ENCODE data around the gene PTGIR. TPM values are rescaled to one million over a fixed set of nuclear protein-coding genes. Genes with fewer than 3 reads are reported as not detected.

The PTGIR gene
- total and polyA plus RNA-seq, 4 experiments from 2014 or later: 0.11 to 1.9 (median 0.89) TPM

DNA sequence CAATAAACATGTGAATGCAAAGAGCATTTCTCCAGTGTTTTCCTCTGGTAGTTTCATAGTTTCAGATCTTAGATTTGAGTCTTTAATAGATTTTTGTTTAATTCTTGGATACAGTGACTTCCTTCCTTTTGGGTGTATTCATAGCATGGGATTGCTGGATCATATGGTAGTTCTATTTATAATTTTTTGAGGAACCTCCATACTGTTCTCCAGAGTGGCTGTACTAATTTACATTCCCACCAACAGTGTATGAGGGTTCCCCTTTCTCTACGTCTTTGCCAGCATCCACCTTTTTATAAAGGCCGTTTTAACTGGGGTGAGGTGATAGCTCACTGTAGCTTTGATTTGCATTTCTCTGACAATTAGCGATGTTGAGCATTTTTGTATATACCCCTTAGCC, 33.0 kb downstream of the PTGIR start:
- Mint-ChIP-seq H3K9me3 (peaks cover 0 to 2% (median 0%) of the 10 kb centered on the region in 8 donors), H3K4me1 (no peaks in the 10 kb centered on the region), H3K27me3 (no peaks in the 10 kb centered on the region), H3K4me3 (no peak overlapping the region), H3K27ac (peak overlapping the region in 1 of 7 donors; percentile 23), H3K36me3 (no peaks in the 10 kb centered on the region)
- Histone ChIP-seq H3K27me3 (ENCODE audit: insufficient read depth, low read length) (no peaks in the 10 kb centered on the region), H3K4me1 (ENCODE audit: insufficient read depth, low read length) (no peaks in the 10 kb centered on the region), H3K27ac (ENCODE audit: low read depth, low read length) (no peak overlapping the region), H3K4me3 (ENCODE audit: low read length in 2 of 2) (no peak overlapping the region), H3K9me3 (ENCODE audit: control insufficient read depth in 1 of 2, low read length in 2 of 2) (no peaks in the 10 kb centered on the region), H3K36me3 (ENCODE audit: insufficient read depth, low read length) (no peaks in the 10 kb centered on the region)
- POLR2A ChIA-PET (ENCODE audit: partially characterized antibody): interaction anchor here (1.8 kb wide), 1 partner anchor 9 kb away, joined by 4 read pairs; the partner anchor contains the start of gene CALM3
- CTCF ChIA-PET (ENCODE audit: partially characterized antibody): no interaction called here
- intact Hi-C loops (cut with micrococcal nuclease): no loop called here
- DNase-seq: no peak

DNA sequence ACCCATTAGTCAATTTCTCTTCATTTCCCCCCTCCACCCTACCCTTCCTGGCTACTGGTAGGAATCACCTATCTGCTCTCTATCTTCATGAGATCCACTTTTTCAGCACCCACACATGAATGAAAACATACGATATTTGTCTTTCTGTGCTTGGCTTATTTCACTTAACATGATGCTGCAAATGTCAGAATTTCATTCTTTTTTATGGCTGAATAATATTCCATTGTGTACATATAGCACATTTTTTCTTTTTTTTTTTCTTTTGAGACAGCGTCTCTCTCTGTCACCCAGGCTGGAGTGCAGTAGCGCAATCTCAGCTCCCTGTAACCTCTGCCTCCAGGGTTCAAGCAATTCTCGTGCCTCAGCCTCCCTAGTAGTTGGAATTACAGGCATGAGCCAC, 33.6 kb downstream of the PTGIR start:
- CTCF ChIA-PET (ENCODE audit: partially characterized antibody): no interaction called here
- POLR2A ChIA-PET (ENCODE audit: partially characterized antibody): no interaction called here
- H3K27me3 Mint-ChIP-seq: no peaks in the 10 kb centered on the region
- Histone ChIP-seq H3K4me1 (ENCODE audit: insufficient read depth, low read length) (no peaks in the 10 kb centered on the region), H3K36me3 (ENCODE audit: insufficient read depth, low read length) (no peaks in the 10 kb centered on the region), H3K27ac (ENCODE audit: low read depth, low read length) (no peak overlapping the region), H3K9me3 (ENCODE audit: control insufficient read depth in 1 of 2, low read length in 2 of 2) (no peaks in the 10 kb centered on the region), H3K27me3 (ENCODE audit: insufficient read depth, low read length) (no peaks in the 10 kb centered on the region), H3K4me3 (ENCODE audit: low read length in 2 of 2) (no peak overlapping the region)
- intact Hi-C loops (cut with micrococcal nuclease): no loop called here
- H3K9me3 Mint-ChIP-seq: peaks cover 0 to 2% (median 0%) of the 10 kb centered on the region in 8 donors
- no peak overlapping the region for H3K27ac Mint-ChIP-seq
- H3K4me3 Mint-ChIP-seq: peak overlapping the region in 1 of 8 donors; percentile 36
- no peaks in the 10 kb centered on the region for H3K4me1 Mint-ChIP-seq
- H3K36me3 Mint-ChIP-seq: no peaks in the 10 kb centered on the region
- no peak for DNase-seq

DNA sequence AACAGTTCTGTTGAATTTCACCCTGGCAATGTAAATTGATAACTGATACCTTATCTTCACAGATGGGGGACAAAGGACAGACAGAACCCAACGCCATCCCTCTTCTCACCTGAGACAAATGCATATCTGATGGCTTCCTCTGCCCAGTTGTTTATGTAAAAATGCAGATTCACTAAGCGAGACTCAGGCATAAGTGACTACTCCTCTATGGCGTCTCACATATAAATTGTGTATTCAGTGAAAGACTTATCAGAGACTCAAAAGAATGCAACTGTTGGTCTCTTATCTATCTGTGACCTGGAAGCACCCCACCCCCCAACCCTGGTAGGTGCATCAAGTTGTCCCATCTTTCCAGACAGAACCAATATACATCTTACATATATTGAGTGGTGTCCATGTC, 37.0 kb downstream of the PTGIR start:
- intact Hi-C loops (cut with micrococcal nuclease): no loop called here
- no peaks in the 10 kb centered on the region for H3K27me3 Mint-ChIP-seq
- Histone ChIP-seq H3K27ac (ENCODE audit: low read depth, low read length) (no peak overlapping the region), H3K9me3 (ENCODE audit: control insufficient read depth in 1 of 2, low read length in 2 of 2) (no peaks in the 10 kb centered on the region), H3K27me3 (ENCODE audit: insufficient read depth, low read length) (no peaks in the 10 kb centered on the region), H3K4me3 (ENCODE audit: low read length in 2 of 2) (no peak overlapping the region), H3K4me1 (ENCODE audit: insufficient read depth, low read length) (no peaks in the 10 kb centered on the region), H3K36me3 (ENCODE audit: insufficient read depth, low read length) (no peaks in the 10 kb centered on the region)
- CTCF ChIA-PET (ENCODE audit: partially characterized antibody): no interaction called here
- no peaks in the 10 kb centered on the region for H3K36me3 Mint-ChIP-seq
- no peak for DNase-seq
- POLR2A ChIA-PET (ENCODE audit: partially characterized antibody): no interaction called here
- H3K4me1 Mint-ChIP-seq: peaks cover 0 to 5% (median 2%) of the 10 kb centered on the region in 4 donors
- H3K9me3 Mint-ChIP-seq: peaks cover 0 to 2% (median 0%) of the 10 kb centered on the region in 8 donors
- peak overlapping the region in 1 of 7 donors; percentile 22 for H3K27ac Mint-ChIP-seq
- H3K4me3 Mint-ChIP-seq: no peak overlapping the region

DNA sequence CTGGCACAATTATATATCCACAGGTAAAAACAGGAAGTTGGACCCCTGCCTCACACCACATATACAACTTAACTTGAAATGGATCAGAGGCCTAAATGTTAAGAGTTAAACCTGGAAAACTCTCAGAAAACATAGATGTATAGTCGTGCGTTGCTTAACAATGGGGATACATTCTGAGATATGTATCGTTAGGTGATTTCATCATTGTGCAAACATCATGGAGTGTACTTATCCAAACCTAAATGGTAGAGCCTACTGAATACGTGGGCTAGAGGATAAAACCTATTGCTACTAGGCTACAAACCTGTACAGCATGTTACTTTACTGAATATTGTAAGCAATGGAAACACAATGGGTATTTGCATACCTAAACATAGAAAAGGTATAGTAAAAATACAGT, 38.6 kb downstream of the PTGIR start:
- no peak overlapping the region for H3K27ac Mint-ChIP-seq
- H3K4me3 ChIP-seq (ENCODE audit: low read length in 2 of 2): no peak overlapping the region
- peaks cover 0 to 2% (median 0%) of the 10 kb centered on the region in 8 donors for H3K9me3 Mint-ChIP-seq
- H3K4me1 ChIP-seq (ENCODE audit: insufficient read depth, low read length): no peaks in the 10 kb centered on the region
- H3K27ac ChIP-seq (ENCODE audit: low read depth, low read length): no peak overlapping the region
- no peaks in the 10 kb centered on the region for H3K36me3 Mint-ChIP-seq
- H3K4me3 Mint-ChIP-seq: no peak overlapping the region
- no peaks in the 10 kb centered on the region for H3K9me3 ChIP-seq (ENCODE audit: control insufficient read depth in 1 of 2, low read length in 2 of 2)
- no peaks in the 10 kb centered on the region for H3K36me3 ChIP-seq (ENCODE audit: insufficient read depth, low read length)
- no peaks in the 10 kb centered on the region for H3K27me3 ChIP-seq (ENCODE audit: insufficient read depth, low read length)
- H3K4me1 Mint-ChIP-seq: peaks cover 0 to 5% (median 2%) of the 10 kb centered on the region in 4 donors
- no peaks in the 10 kb centered on the region for H3K27me3 Mint-ChIP-seq
- no peak for DNase-seq
- intact Hi-C loops (cut with micrococcal nuclease): no loop called here
- CTCF ChIA-PET (ENCODE audit: partially characterized antibody): no interaction called here
- POLR2A ChIA-PET (ENCODE audit: partially characterized antibody): no interaction called here

DNA sequence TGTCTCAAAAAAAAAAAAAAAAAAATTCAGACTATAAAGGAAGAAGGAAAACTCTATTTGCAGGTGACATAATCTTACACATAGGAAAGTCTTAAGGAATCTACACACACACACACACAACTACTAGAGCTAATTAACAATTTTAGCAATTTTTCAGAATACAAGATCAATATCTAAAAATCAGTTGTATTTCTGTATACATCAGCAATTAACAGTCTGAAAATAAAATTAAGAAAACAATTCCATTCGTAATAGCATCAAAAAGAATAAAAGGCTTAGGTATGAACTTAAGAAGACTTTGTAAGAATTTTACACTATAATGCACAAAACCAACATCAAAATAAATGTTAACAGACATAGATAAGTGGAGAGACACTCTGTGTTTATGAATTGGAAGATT, 39.4 kb downstream of the PTGIR start:
- ChIA-PET POLR2A (ENCODE audit: partially characterized antibody) (no interaction called here), CTCF (ENCODE audit: partially characterized antibody) (no interaction called here)
- H3K4me3 ChIP-seq (ENCODE audit: low read length in 2 of 2): no peak overlapping the region
- H3K36me3 ChIP-seq (ENCODE audit: insufficient read depth, low read length): no peaks in the 10 kb centered on the region
- H3K9me3 ChIP-seq (ENCODE audit: control insufficient read depth in 1 of 2, low read length in 2 of 2): no peaks in the 10 kb centered on the region
- Mint-ChIP-seq H3K4me3 (no peak overlapping the region), H3K27me3 (no peaks in the 10 kb centered on the region), H3K9me3 (peaks cover 0 to 2% (median 0%) of the 10 kb centered on the region in 8 donors), H3K4me1 (peaks cover 0 to 5% (median 2%) of the 10 kb centered on the region in 4 donors), H3K36me3 (no peaks in the 10 kb centered on the region), H3K27ac (no peak overlapping the region)
- H3K27me3 ChIP-seq (ENCODE audit: insufficient read depth, low read length): no peaks in the 10 kb centered on the region
- H3K4me1 ChIP-seq (ENCODE audit: insufficient read depth, low read length): no peaks in the 10 kb centered on the region
- intact Hi-C loops (cut with micrococcal nuclease): no loop called here
- H3K27ac ChIP-seq (ENCODE audit: low read depth, low read length): no peak overlapping the region
- no peak for DNase-seq

DNA sequence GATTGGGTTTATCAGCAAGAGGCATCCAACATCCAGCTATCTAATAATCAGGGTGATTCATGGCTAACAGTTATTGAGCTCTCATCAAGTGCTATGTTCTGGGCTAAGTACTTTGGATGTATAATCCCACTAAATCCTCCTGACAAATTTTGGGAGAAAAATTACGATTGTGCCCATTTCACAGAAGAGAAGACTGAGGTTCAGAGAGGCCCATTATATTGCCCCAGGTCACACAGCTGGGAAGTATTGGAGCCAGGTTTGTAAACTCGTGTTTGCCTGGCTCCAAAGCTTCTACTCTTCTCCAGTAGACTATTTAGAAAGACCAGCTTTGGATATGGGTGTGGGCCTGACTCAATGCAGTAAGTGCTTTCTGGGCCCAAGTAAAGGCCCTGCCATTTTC, 44.6 kb downstream of the PTGIR start:
- Histone ChIP-seq H3K4me3 (ENCODE audit: low read length in 2 of 2) (no peak overlapping the region), H3K4me1 (ENCODE audit: insufficient read depth, low read length) (no peaks in the 10 kb centered on the region), H3K27me3 (ENCODE audit: insufficient read depth, low read length) (no peaks in the 10 kb centered on the region), H3K27ac (ENCODE audit: low read depth, low read length) (no peak overlapping the region), H3K9me3 (ENCODE audit: control insufficient read depth in 1 of 2, low read length in 2 of 2) (no peaks in the 10 kb centered on the region), H3K36me3 (ENCODE audit: insufficient read depth, low read length) (no peaks in the 10 kb centered on the region)
- Mint-ChIP-seq H3K9me3 (peaks cover 0 to 2% (median 0%) of the 10 kb centered on the region in 8 donors), H3K27me3 (no peaks in the 10 kb centered on the region), H3K36me3 (no peaks in the 10 kb centered on the region), H3K4me3 (no peak overlapping the region), H3K27ac (peak overlapping the region in 1 of 7 donors; percentile 47), H3K4me1 (peaks cover 2 to 18% (median 9%) of the 10 kb centered on the region in 4 donors)
- POLR2A ChIA-PET (ENCODE audit: partially characterized antibody): no interaction called here
- CTCF ChIA-PET (ENCODE audit: partially characterized antibody): interaction anchor here (1.0 kb wide), 1 partner anchor 16 kb away, joined by 4 read pairs; no protein-coding TSS in a partner anchor
- intact Hi-C loops (cut with micrococcal nuclease): no loop called here
- DNase-seq: no peak

DNA sequence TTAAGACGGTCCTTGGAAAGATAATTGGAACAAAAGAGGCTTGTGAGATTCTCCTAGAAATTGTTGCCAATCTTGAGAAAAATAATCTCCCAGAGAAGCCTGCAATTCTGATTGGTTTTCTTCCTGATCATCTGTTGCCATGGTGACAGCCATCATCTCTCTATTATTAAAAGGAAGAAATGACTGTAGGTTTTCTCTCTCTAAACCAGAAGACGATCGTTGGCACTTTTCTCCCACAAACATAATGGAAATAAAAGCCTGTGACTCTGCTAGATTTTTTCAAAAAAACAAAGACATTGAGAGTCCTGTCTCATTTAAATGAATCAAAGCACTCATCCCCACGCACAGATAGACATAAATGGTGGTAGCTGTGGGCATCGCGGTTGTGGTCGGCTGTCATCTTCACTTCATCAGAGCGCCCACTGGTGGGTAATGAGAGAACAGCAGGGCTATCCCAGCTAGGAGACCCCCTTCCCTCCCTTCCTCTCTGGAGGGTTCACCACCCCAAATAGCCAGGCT, 45.5 kb downstream of the PTGIR start:
- Histone ChIP-seq H3K27ac (ENCODE audit: low read depth, low read length) (no peak overlapping the region), H3K27me3 (ENCODE audit: insufficient read depth, low read length) (no peaks in the 10 kb centered on the region), H3K36me3 (ENCODE audit: insufficient read depth, low read length) (no peaks in the 10 kb centered on the region), H3K4me1 (ENCODE audit: insufficient read depth, low read length) (peaks cover 4% of the 10 kb centered on the region), H3K4me3 (ENCODE audit: low read length in 2 of 2) (no peak overlapping the region), H3K9me3 (ENCODE audit: control insufficient read depth in 1 of 2, low read length in 2 of 2) (no peaks in the 10 kb centered on the region)
- POLR2A ChIA-PET (ENCODE audit: partially characterized antibody): no interaction called here
- no peaks in the 10 kb centered on the region for H3K27me3 Mint-ChIP-seq
- CTCF ChIA-PET (ENCODE audit: partially characterized antibody): no interaction called here
- H3K9me3 Mint-ChIP-seq: peaks cover 0 to 2% (median 0%) of the 10 kb centered on the region in 8 donors
- no peak overlapping the region for H3K4me3 Mint-ChIP-seq
- intact Hi-C loops (cut with micrococcal nuclease): no loop called here
- peaks cover 5 to 22% (median 14%) of the 10 kb centered on the region in 4 donors for H3K4me1 Mint-ChIP-seq
- peak in 4 of 5 donors; percentile 25 to 58 (median 36) for DNase-seq
- peak overlapping the region in 4 of 7 donors; percentile 57 to 80 (median 64) for H3K27ac Mint-ChIP-seq
- H3K36me3 Mint-ChIP-seq: no peaks in the 10 kb centered on the region
